Loucy (cell line): ENCODE results near the gene CELF4.

ENCODE experiments used
- H2AFZ ChIP-seq: fragments of 200-600 bp; sonication (generic); 2 replicates; pipeline ENCODE4 v1.6.0; 2016; ENCODE audit warnings: antibody characterized with exemption, mild to moderate bottlenecking, low read length, moderate library complexity
- H3F3A ChIP-seq: fragments of 200-600 bp; 2 replicates; pipeline ENCODE4 v1.6.0; 2016; ENCODE audit warnings: antibody characterized with exemption, low read depth, mild to moderate bottlenecking
- H3K27me3 ChIP-seq: fragments of 200-600 bp; sonication (generic); 2 replicates; pipeline ENCODE4 v1.6.1; 2014; ENCODE audit warnings: low read length, mild to moderate bottlenecking; ENCODE audit not compliant: insufficient read depth, poor library complexity, severe bottlenecking
- H3K36me3 ChIP-seq: fragments of 200-600 bp; sonication (generic); 2 replicates; pipeline ENCODE4 v1.6.1; 2016; ENCODE audit warnings: low read length; ENCODE audit not compliant: insufficient read depth
- H3K4me1 ChIP-seq: fragments of 200-600 bp; sonication (generic); 2 replicates; pipeline ENCODE4 v1.5.1; 2014; ENCODE audit warnings: low read length, mild to moderate bottlenecking; ENCODE audit not compliant: insufficient read depth, poor library complexity, severe bottlenecking
- H3K4me2 ChIP-seq: fragments of 200-600 bp; sonication (generic); 2 replicates; pipeline ENCODE4 v1.6.0; 2014; ENCODE audit warnings: antibody characterized with exemption, low read length, low read depth, mild to moderate bottlenecking; ENCODE audit not compliant: poor library complexity, severe bottlenecking
- H3K4me3 ChIP-seq: fragments of 200-600 bp; sonication (generic); 2 replicates; pipeline ENCODE4 v1.5.1; 2014; ENCODE audit warnings: low read length, mild to moderate bottlenecking, mixed read lengths; ENCODE audit not compliant: poor library complexity, severe bottlenecking
- H3K79me2 ChIP-seq: fragments of 200-600 bp; sonication (generic); 2 replicates; pipeline ENCODE4 v1.6.1; 2014; ENCODE audit warnings: low read length; ENCODE audit not compliant: insufficient read depth
- H3K9ac ChIP-seq: fragments of 200-600 bp; sonication (generic); 2 replicates; pipeline ENCODE4 v1.6.0; 2014; ENCODE audit warnings: mild to moderate bottlenecking, low read depth, low read length, moderate library complexity; ENCODE audit not compliant: poor library complexity, severe bottlenecking
- H3K9me2 ChIP-seq: fragments of 200-600 bp; sonication (generic); replicated peaks from 2 replicates; pipeline ENCODE4 v1.6.1; 2016; ENCODE audit warnings: low read depth, low read length, mixed read lengths
- H3K9me3 ChIP-seq: fragments of 200-600 bp; sonication (generic); 2 replicates; pipeline ENCODE4 v1.6.1; 2014; ENCODE audit warnings: mild to moderate bottlenecking, antibody characterized with exemption, low read length, low read depth; ENCODE audit not compliant: insufficient read depth
- H4K20me1 ChIP-seq: fragments of 200-600 bp; sonication (generic); 2 replicates; pipeline ENCODE4 v1.6.0; 2014; ENCODE audit warnings: antibody characterized with exemption, low read length, mild to moderate bottlenecking; ENCODE audit not compliant: insufficient read depth, poor library complexity, severe bottlenecking
- EZH2phosphoT487 ChIP-seq: fragments of 200-600 bp; IDR thresholded peaks from 2 replicates; pipeline ENCODE4 v1.6.1; 2018; ENCODE audit warnings: antibody characterized with exemption, mild to moderate bottlenecking, moderate library complexity, borderline replicate concordance
- TF ChIP-seq, protein P1 (sequence below): fragments of 200-600 bp; sonication (generic); conservative IDR thresholded peaks from 2 replicates; pipeline ENCODE4 v1.5.1; 2014; ENCODE audit warnings: mild to moderate bottlenecking, antibody characterized with exemption, low read length

The CELF4 gene

DNA sequence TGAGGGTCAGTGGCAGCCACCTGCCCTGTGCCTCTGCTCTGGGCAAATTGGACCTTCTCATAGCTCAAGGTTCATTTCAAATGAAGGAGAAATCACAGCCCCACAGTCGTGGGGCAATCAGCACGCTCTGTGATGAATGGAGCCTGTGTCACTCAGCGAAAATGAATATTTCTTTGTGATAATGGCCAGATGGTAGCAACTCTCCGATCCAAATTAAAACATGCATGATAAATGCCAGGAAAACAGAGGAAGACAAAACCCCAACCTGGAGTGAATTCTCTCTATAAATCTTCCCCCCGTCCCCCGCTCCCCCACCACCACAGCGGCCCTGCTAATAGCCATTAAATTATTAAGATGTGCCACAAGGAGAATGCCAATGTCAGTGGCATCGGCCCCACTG, 258.4 kb downstream of the CELF4 start:
- TF ChIP-seq, protein P1, sequence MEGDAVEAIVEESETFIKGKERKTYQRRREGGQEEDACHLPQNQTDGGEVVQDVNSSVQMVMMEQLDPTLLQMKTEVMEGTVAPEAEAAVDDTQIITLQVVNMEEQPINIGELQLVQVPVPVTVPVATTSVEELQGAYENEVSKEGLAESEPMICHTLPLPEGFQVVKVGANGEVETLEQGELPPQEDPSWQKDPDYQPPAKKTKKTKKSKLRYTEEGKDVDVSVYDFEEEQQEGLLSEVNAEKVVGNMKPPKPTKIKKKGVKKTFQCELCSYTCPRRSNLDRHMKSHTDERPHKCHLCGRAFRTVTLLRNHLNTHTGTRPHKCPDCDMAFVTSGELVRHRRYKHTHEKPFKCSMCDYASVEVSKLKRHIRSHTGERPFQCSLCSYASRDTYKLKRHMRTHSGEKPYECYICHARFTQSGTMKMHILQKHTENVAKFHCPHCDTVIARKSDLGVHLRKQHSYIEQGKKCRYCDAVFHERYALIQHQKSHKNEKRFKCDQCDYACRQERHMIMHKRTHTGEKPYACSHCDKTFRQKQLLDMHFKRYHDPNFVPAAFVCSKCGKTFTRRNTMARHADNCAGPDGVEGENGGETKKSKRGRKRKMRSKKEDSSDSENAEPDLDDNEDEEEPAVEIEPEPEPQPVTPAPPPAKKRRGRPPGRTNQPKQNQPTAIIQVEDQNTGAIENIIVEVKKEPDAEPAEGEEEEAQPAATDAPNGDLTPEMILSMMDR = no peak
- TF ChIP-seq EZH2phosphoT487 = no peak
- H3K4me2 ChIP-seq = no peak overlapping the region
- no peaks in the 10 kb centered on the region for H3K4me1 ChIP-seq

DNA sequence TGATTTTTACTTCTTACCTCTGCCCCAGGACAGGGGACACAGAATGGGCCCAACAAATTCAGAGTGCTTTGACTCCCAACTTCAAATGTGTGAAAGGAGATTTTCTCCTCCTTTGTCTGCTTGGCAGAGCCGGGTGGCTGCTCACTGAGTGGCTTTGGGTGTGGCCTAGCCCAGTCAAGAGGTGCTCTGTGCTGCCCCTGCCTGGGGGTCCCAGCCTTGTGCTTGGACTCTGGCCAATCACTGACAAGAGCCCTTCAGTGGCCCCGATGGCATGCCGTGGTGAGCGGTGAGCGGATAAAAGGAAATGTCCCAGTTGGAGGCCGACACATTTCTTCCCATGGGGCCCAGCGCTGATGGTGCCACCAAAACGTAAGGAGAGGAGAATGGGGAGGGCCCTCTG, 259.2 kb downstream of the CELF4 start:
- Histone ChIP-seq H3K36me3 (no peaks in the 10 kb centered on the region), H3K9ac (no peak overlapping the region), H3K9me3 (no peaks in the 10 kb centered on the region), H3K79me2 (no peaks in the 10 kb centered on the region), H3K27me3 (no peaks in the 10 kb centered on the region), H3K9me2 (no peaks in the 10 kb centered on the region), H3K4me3 (no peak overlapping the region), H2AFZ (no peak overlapping the region), H3K4me1 (no peaks in the 10 kb centered on the region), H3F3A (no peaks in the 10 kb centered on the region), H4K20me1 (no peaks in the 10 kb centered on the region), H3K4me2 (no peak overlapping the region)
- no peak for TF ChIP-seq EZH2phosphoT487
- TF ChIP-seq, protein P1 = no peak

More for the DNA sequence above, 258.4 kb downstream of the CELF4 start:
- Histone ChIP-seq H2AFZ (no peak overlapping the region), H3K4me3 (no peak overlapping the region), H3K36me3 (no peaks in the 10 kb centered on the region), H3K9ac (no peak overlapping the region), H3K27me3 (no peaks in the 10 kb centered on the region), H4K20me1 (no peaks in the 10 kb centered on the region), H3K79me2 (no peaks in the 10 kb centered on the region), H3F3A (no peaks in the 10 kb centered on the region), H3K9me3 (no peaks in the 10 kb centered on the region), H3K9me2 (no peaks in the 10 kb centered on the region)

DNA sequence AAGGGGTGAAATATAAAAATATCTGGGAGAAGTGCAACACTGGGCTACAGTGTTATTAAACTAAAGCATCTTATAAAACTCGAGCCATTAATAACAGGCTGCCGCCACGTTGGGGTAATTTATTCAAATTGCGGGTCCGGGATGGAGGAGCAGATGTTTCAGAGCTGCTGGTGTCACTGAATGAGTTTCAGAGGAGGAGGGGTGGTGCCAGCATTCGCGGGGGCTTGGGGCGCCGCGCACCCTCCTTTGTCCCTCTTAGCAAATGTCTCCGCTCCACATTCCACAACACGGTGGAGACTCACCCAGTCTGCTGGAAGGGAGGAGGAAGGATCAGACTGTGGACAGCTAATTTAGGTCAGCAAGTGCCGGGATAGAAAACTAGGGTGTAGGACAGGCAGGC, 260.5 kb downstream of the CELF4 start:
- H3K9ac ChIP-seq = no peak overlapping the region
- H3K9me2 ChIP-seq = no peaks in the 10 kb centered on the region
- H3K9me3 ChIP-seq = no peaks in the 10 kb centered on the region
- H2AFZ ChIP-seq = no peak overlapping the region
- H3K79me2 ChIP-seq = no peaks in the 10 kb centered on the region
- H4K20me1 ChIP-seq = no peaks in the 10 kb centered on the region
- H3F3A ChIP-seq = no peaks in the 10 kb centered on the region
- no peaks in the 10 kb centered on the region for H3K4me1 ChIP-seq
- no peak overlapping the region for H3K4me2 ChIP-seq
- no peaks in the 10 kb centered on the region for H3K27me3 ChIP-seq
- TF ChIP-seq EZH2phosphoT487 = no peak
- TF ChIP-seq, protein P1 = no peak
- no peaks in the 10 kb centered on the region for H3K36me3 ChIP-seq
- no peak overlapping the region for H3K4me3 ChIP-seq
